Islet precursor cell (in vitro differentiated cells): Measurements from ENCODE around the gene TIGD2.

Experiments
- DNase-seq: peaks from one replicate; pipeline ENCODE4 v3.0.0-alpha.2; 2018

The TIGD2 gene

GRCh38 chr4:89162987-89163386 is 51.7 kb downstream of the TIGD2 start:
- no peak for DNase-seq

GRCh38 chr4:89164400-89164799 is 53.1 kb downstream of the TIGD2 start:
- DNase-seq = no peak
